Astrocyte (in vitro differentiated cells and primary cell): Measurements from ENCODE around the gene NXPH1. TPM values are rescaled to one million over a fixed set of nuclear protein-coding genes. Genes with fewer than 3 reads are reported as not detected.

ENCODE experiments used
- DNase-seq: peaks from one replicate; pipeline ENCODE4 v3.0.0-alpha.2; 2010; ENCODE audit warnings: low read depth
- FAIRE-seq: peaks from 2 replicates; lab custom pipeline; 2011; peaks lifted over from hg19 to GRCh38; lab: Jason Lieb, UNC
- H2AFZ ChIP-seq: 2 replicates; pipeline ENCODE4 v1.6.0; 2012; ENCODE audit warnings: low read depth, low read length, inconsistent platforms
- H3K27ac ChIP-seq: 2 replicates; pipeline ENCODE4 v1.5.1; 2011; ENCODE audit warnings: low read depth, low read length, inconsistent platforms
- H3K27me3 ChIP-seq: 2 replicates; pipeline ENCODE4 v1.6.0; 2011; ENCODE audit warnings: low read length, inconsistent platforms; ENCODE audit not compliant: insufficient read depth
- H3K36me3 ChIP-seq: 2 replicates; pipeline ENCODE4 v1.5.1; 2011; ENCODE audit warnings: low read length, inconsistent platforms; ENCODE audit not compliant: insufficient read depth
- H3K4me1 ChIP-seq: 2 replicates; pipeline ENCODE4 v1.5.1; 2011; ENCODE audit warnings: low read length, inconsistent platforms; ENCODE audit not compliant: insufficient read depth
- H3K4me2 ChIP-seq: 2 replicates; pipeline ENCODE4 v1.6.0; 2012; ENCODE audit warnings: low read length, inconsistent platforms
- H3K4me3 ChIP-seq: 2 replicates; pipeline ENCODE4 v1.5.1; 2011; ENCODE audit warnings: low read depth, mild to moderate bottlenecking, low read length, inconsistent platforms; ENCODE audit not compliant: insufficient read depth
- H3K79me2 ChIP-seq: 2 replicates; pipeline ENCODE4 v1.6.0; 2012; ENCODE audit warnings: mild to moderate bottlenecking, low read length, inconsistent platforms; ENCODE audit not compliant: insufficient read depth
- H3K9ac ChIP-seq: 2 replicates; pipeline ENCODE4 v1.6.0; 2012; ENCODE audit warnings: mild to moderate bottlenecking, low read length, inconsistent platforms
- H3K9me3 ChIP-seq: 2 replicates; pipeline ENCODE4 v1.5.1; 2012; ENCODE audit warnings: low read depth, mild to moderate bottlenecking, low read length, inconsistent platforms; ENCODE audit not compliant: insufficient read depth
- H4K20me1 ChIP-seq: 2 replicates; pipeline ENCODE4 v1.6.0; 2012; ENCODE audit warnings: low read length, inconsistent platforms; ENCODE audit not compliant: insufficient read depth
- H3K27ac Mint-ChIP-seq: one replicate; pipeline ENCODE4 v1.8.0; 2021; ENCODE audit warnings: mild to moderate bottlenecking, mixed read lengths; ENCODE audit not compliant: unreplicated experiment
- H3K27me3 Mint-ChIP-seq: one replicate; pipeline ENCODE4 v1.8.0; 2021; ENCODE audit warnings: low read depth, mixed read lengths; ENCODE audit not compliant: unreplicated experiment
- H3K36me3 Mint-ChIP-seq: one replicate; pipeline ENCODE4 v1.8.0; 2021; ENCODE audit warnings: low read depth, mixed read lengths; ENCODE audit not compliant: unreplicated experiment
- H3K4me1 Mint-ChIP-seq: one replicate; pipeline ENCODE4 v1.8.0; 2021; ENCODE audit warnings: low read depth, mixed read lengths; ENCODE audit not compliant: unreplicated experiment
- H3K4me3 Mint-ChIP-seq: one replicate; pipeline ENCODE4 v1.8.0; 2021; ENCODE audit warnings: mild to moderate bottlenecking, moderate library complexity, mixed read lengths; ENCODE audit not compliant: unreplicated experiment
- H3K9me3 Mint-ChIP-seq: one replicate; pipeline ENCODE4 v1.8.0; 2021; ENCODE audit warnings: mild to moderate bottlenecking, mixed read lengths; ENCODE audit not compliant: unreplicated experiment
- CTCF ChIP-seq: IDR thresholded peaks from 2 replicates; pipeline ENCODE4 v1.5.1; 2011; ENCODE audit warnings: low read depth, mild to moderate bottlenecking, inconsistent platforms, low read length, moderate library complexity; ENCODE audit not compliant: insufficient read depth
- EZH2 ChIP-seq: IDR thresholded peaks from 2 replicates; pipeline ENCODE4 v1.6.1; 2012; ENCODE audit warnings: mild to moderate bottlenecking, low read length, inconsistent platforms; ENCODE audit not compliant: insufficient read depth
- total RNA-seq: library from RNA; stranded (reverse); gene quantifications from 2 replicates; pipeline ENCODE4 v1.2.1, GENCODE V29; 2021

NXPH1 gene
- total RNA-seq, 1 donor from 2014 or later = 0.16 TPM

GRCh38 chr7:8396294-8396693 lies 37.1 kb upstream of the NXPH1 start:
- no peak overlapping the region for H3K4me2 ChIP-seq
- no peak for TF ChIP-seq CTCF
- TF ChIP-seq EZH2 = no peak
- no peaks in the 10 kb centered on the region for H3K27me3 ChIP-seq
- no peak overlapping the region for H3K4me3 ChIP-seq
- Mint-ChIP-seq H3K27me3 (no peaks in the 10 kb centered on the region), H3K9me3 (peaks cover 2% of the 10 kb centered on the region), H3K36me3 (no peaks in the 10 kb centered on the region), H3K4me1 (no peaks in the 10 kb centered on the region), H3K27ac (no peak overlapping the region), H3K4me3 (no peak overlapping the region)
- FAIRE-seq = no peak
- H3K27ac ChIP-seq = no peak overlapping the region
- no peaks in the 10 kb centered on the region for H3K4me1 ChIP-seq
- H3K36me3 ChIP-seq = no peaks in the 10 kb centered on the region
- H3K79me2 ChIP-seq = no peaks in the 10 kb centered on the region
- no peak overlapping the region for H2AFZ ChIP-seq
- no peak overlapping the region for H3K9ac ChIP-seq
- DNase-seq = no peak
- H3K9me3 ChIP-seq = peaks cover 4% of the 10 kb centered on the region
- H4K20me1 ChIP-seq = no peaks in the 10 kb centered on the region

- Histone ChIP-seq H3K27me3 (no peaks in the 10 kb centered on the region), H3K9me3 (no peaks in the 10 kb centered on the region), H3K36me3 (no peaks in the 10 kb centered on the region), H3K27ac (no peak overlapping the region), H3K79me2 (no peaks in the 10 kb centered on the region), H3K4me2 (no peak overlapping the region), H3K4me3 (no peak overlapping the region), H2AFZ (no peak overlapping the region), H3K4me1 (no peaks in the 10 kb centered on the region), H3K9ac (no peak overlapping the region), H4K20me1 (no peaks in the 10 kb centered on the region)
- FAIRE-seq (no peak), DNase-seq (no peak)
- no peak overlapping the region for H3K27ac Mint-ChIP-seq
- H3K4me1 Mint-ChIP-seq = no peaks in the 10 kb centered on the region
- H3K36me3 Mint-ChIP-seq = no peaks in the 10 kb centered on the region
- H3K4me3 Mint-ChIP-seq = no peak overlapping the region
- H3K27me3 Mint-ChIP-seq = no peaks in the 10 kb centered on the region
- TF ChIP-seq EZH2 = no peak
- TF ChIP-seq CTCF = no peak
- H3K9me3 Mint-ChIP-seq = no peaks in the 10 kb centered on the region
Measured at GRCh38 chr7:8408871-8409270, 24.5 kb upstream of the NXPH1 start.

GRCh38 chr7:8411103-8411502 lies 22.3 kb upstream of the NXPH1 start:
- DNase-seq (no peak), FAIRE-seq (no peak)
- Mint-ChIP-seq H3K36me3 (no peaks in the 10 kb centered on the region), H3K9me3 (no peaks in the 10 kb centered on the region), H3K4me3 (no peak overlapping the region), H3K27ac (no peak overlapping the region), H3K27me3 (peaks cover 1% of the 10 kb centered on the region), H3K4me1 (no peaks in the 10 kb centered on the region)
- Histone ChIP-seq H3K27ac (no peak overlapping the region), H3K4me2 (no peak overlapping the region), H3K4me1 (no peaks in the 10 kb centered on the region), H2AFZ (no peak overlapping the region), H3K27me3 (no peaks in the 10 kb centered on the region), H4K20me1 (no peaks in the 10 kb centered on the region), H3K9ac (no peak overlapping the region), H3K79me2 (no peaks in the 10 kb centered on the region), H3K4me3 (no peak overlapping the region), H3K36me3 (no peaks in the 10 kb centered on the region), H3K9me3 (no peaks in the 10 kb centered on the region)
- TF ChIP-seq EZH2 = no peak
- TF ChIP-seq CTCF = no peak
